Dermis lymphatic vessel endothelial cell (primary cell): ENCODE data around the gene PLA2G2A. TPM values are rescaled to one million over a fixed set of nuclear protein-coding genes. Genes with fewer than 3 reads are reported as not detected.

ENCODE experiments used
- total RNA-seq: library from RNA; depleted of rRNA; stranded (reverse); fragments of >200 nt; gene quantifications from 2 replicates; pipeline ENCODE4 v1.2.1, GENCODE V29; 2014

Gene PLA2G2A
- not detected in 2 replicates for total RNA-seq

GRCh38 chr1:19979494-19979977, at the start of gene PLA2G2A:
PLA2G2A (minus strand) TSS chr1:19979618; CDS start chr1:19978773, 845 bp downstream.

Other genes starting within 250 kb of the PLA2G2A start
- 6.1 and 7.6 TPM in 2 replicates for gene TMCO4, start 179.7 kb downstream of the PLA2G2A start, total RNA-seq
- gene RNF186, start 164.3 kb downstream of the PLA2G2A start, total RNA-seq, result not detected in 2 replicates
- gene OTUD3, start 97.2 kb downstream of the PLA2G2A start, total RNA-seq, result 2.2 and 3.5 TPM in 2 replicates
- gene PLA2G2E, start 56.0 kb downstream of the PLA2G2A start, total RNA-seq, result not detected in 2 replicates
- not detected in 2 replicates for gene PLA2G5, start 90.6 kb upstream of the PLA2G2A start, total RNA-seq
- not detected in 2 replicates for gene PLA2G2D, start 139.9 kb upstream of the PLA2G2A start, total RNA-seq
- gene PLA2G2F, start 159.7 kb upstream of the PLA2G2A start, total RNA-seq, result not detected in 2 replicates
- gene UBXN10, start 206.5 kb upstream of the PLA2G2A start, total RNA-seq, result under 0.01 TPM in 1 of 2 replicates, not detected in the other
- not detected in 2 replicates for gene PLA2G2C, start 206.9 kb upstream of the PLA2G2A start, total RNA-seq